Endothelial cell of umbilical vein (primary cell): ENCODE results near the gene SRGAP1.

ENCODE experiments used
- CTCF ChIP-seq, 2 donors: IDR thresholded peaks; 1 replicate in 1 of 2; 2 replicates in 1 of 2; pipeline ENCODE4 v1.5.1; 2011; ENCODE audit warnings: low read length in 2 of 2, mild to moderate bottlenecking in 2 of 2, moderate library complexity in 2 of 2, control low read depth in 1 of 2, inconsistent platforms in 1 of 2, low read depth in 1 of 2; ENCODE audit not compliant: insufficient read depth in 1 of 2; ENCODE audit errors: extremely low read depth in 1 of 2
- EZH2 ChIP-seq: IDR thresholded peaks from 2 replicates; pipeline ENCODE4 v1.6.1; 2012; ENCODE audit warnings: borderline replicate concordance, low read depth, mild to moderate bottlenecking, moderate library complexity, low read length, inconsistent platforms; ENCODE audit not compliant: severe bottlenecking
- JUN ChIP-seq: IDR thresholded peaks from 2 replicates; pipeline ENCODE4 v1.6.1; 2011; ENCODE audit warnings: borderline replicate concordance, low read depth; ENCODE audit not compliant: insufficient read length, insufficient read depth
- MAX ChIP-seq: IDR thresholded peaks from 2 replicates; pipeline ENCODE4 v1.6.1; 2011; ENCODE audit not compliant: insufficient read depth, insufficient read length
- MYC ChIP-seq: IDR thresholded peaks from one replicate; pipeline ENCODE4 v1.6.1; 2011; ENCODE audit warnings: mild to moderate bottlenecking, low read depth, low read length
- POLR2A ChIP-seq: IDR thresholded peaks from 2 replicates; pipeline ENCODE4 v1.6.1; 2012; ENCODE audit warnings: low read depth, mild to moderate bottlenecking, control low read depth, low read length
- POLR2AphosphoS5 ChIP-seq: IDR thresholded peaks from 2 replicates; pipeline ENCODE4 v1.6.1; 2012; ENCODE audit warnings: low read depth, mild to moderate bottlenecking, control low read depth, low read length, moderate library complexity; ENCODE audit not compliant: insufficient read depth

GRCh38 chr12:63845726-63846125 lies 1.2 kb downstream of the SRGAP1 start:
- TF ChIP-seq CTCF (IDR thresholded peaks at IDR 0.05; ENCODE audit: extremely low read depth in 1 of 2, insufficient read depth in 1 of 2, low read depth in 1 of 2, low read length in 2 of 2), result no peak
- no peak for TF ChIP-seq POLR2A
- TF ChIP-seq JUN, result no peak
- no peak for TF ChIP-seq EZH2
- no peak for TF ChIP-seq MAX
- TF ChIP-seq POLR2AphosphoS5, result no peak
- TF ChIP-seq MYC, result no peak
